HG02938 (cell line): ENCODE measurements around the gene ZCCHC14.

Experiments used
- ATAC-seq: cut with Tn5 transposase; IDR thresholded peaks from one replicate; pipeline ENCODE4 v1.9.1; 2021; ENCODE audit warnings: mild to moderate bottlenecking, moderate library complexity; ENCODE audit not compliant: unreplicated experiment

The ZCCHC14 gene

GRCh38 chr16:87459027-87459426 is 33.8 kb downstream of the ZCCHC14 start:
- ATAC-seq = no peak

- ATAC-seq = no peak
These were observed 34.4 kb downstream of the ZCCHC14 start for GRCh38 chr16:87458424-87458915.

- no peak for ATAC-seq
These were observed 35.0 kb downstream of the ZCCHC14 start for GRCh38 chr16:87457709-87458423.

GRCh38 chr16:87457061-87457611 is 35.7 kb downstream of the ZCCHC14 start:
- no peak for ATAC-seq

- ATAC-seq = no peak
These were observed 38.4 kb downstream of the ZCCHC14 start for GRCh38 chr16:87454391-87454790.

GRCh38 chr16:87453326-87453725 is 39.5 kb downstream of the ZCCHC14 start:
- ATAC-seq = no peak

- no peak for ATAC-seq
These were observed 41.1 kb downstream of the ZCCHC14 start for GRCh38 chr16:87451563-87452210.

- ATAC-seq = no peak
These were observed 44.0 kb downstream of the ZCCHC14 start for GRCh38 chr16:87448866-87449265.

- ATAC-seq = no peak
These were observed 45.5 kb downstream of the ZCCHC14 start for GRCh38 chr16:87447323-87447722.

- ATAC-seq = no peak
These were observed 46.3 kb downstream of the ZCCHC14 start for GRCh38 chr16:87446479-87446878.

GRCh38 chr16:87445486-87445885 is 47.3 kb downstream of the ZCCHC14 start:
- ATAC-seq = no peak

GRCh38 chr16:87443964-87444363 is 48.9 kb downstream of the ZCCHC14 start:
- no peak for ATAC-seq

GRCh38 chr16:87443016-87443415 is 49.8 kb downstream of the ZCCHC14 start:
- ATAC-seq = no peak

- ATAC-seq = no peak
These were observed 50.2 kb downstream of the ZCCHC14 start for GRCh38 chr16:87442581-87442966.

- no peak for ATAC-seq
These were observed 50.8 kb downstream of the ZCCHC14 start for GRCh38 chr16:87441886-87442580.

GRCh38 chr16:87439926-87440325 is 52.9 kb downstream of the ZCCHC14 start:
- no peak for ATAC-seq

- no peak for ATAC-seq
These were observed 54.2 kb downstream of the ZCCHC14 start for GRCh38 chr16:87438611-87438985.

- no peak for ATAC-seq
These were observed 54.8 kb downstream of the ZCCHC14 start for GRCh38 chr16:87437911-87438610.

GRCh38 chr16:87437327-87437726 is 55.5 kb downstream of the ZCCHC14 start:
- ATAC-seq = no peak

GRCh38 chr16:87436225-87437172 is 56.3 kb downstream of the ZCCHC14 start:
- ATAC-seq = no peak
